Islet of Langerhans (tissue), 1 donor: ENCODE measurements around the gene PRRX2.
"Not testable (repeated sequence)": the region's sequence is repeated elsewhere in the genome, so short reads cannot be mapped to it uniquely, and the experiment has no call there.

Experiments
- FAIRE-seq: peaks from one replicate; lab custom pipeline; 2011; peaks lifted over from hg19 to GRCh38; lab: Jason Lieb, UNC

The PRRX2 gene

DNA sequence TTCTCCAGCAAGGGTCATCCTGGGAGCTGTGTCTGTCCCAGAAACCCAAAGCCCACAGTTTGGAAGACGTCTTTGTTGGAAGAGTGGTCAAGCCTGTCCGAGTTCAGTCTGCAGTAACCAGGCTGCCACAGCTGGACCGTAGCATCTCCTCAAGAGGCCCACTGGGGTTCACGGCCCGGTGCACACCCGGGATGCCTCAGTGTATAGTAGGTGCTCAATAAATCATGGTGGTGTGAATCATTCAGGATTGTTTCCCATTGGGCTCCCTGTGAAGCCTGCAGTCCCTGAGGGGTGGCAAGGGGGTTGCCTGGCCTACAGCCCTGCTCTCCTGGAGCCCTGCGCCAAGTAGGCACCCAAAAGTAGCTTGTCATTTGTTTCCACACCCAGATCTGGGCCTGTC is 10.3 kb upstream of the PRRX2 start:
- no peak for FAIRE-seq

DNA sequence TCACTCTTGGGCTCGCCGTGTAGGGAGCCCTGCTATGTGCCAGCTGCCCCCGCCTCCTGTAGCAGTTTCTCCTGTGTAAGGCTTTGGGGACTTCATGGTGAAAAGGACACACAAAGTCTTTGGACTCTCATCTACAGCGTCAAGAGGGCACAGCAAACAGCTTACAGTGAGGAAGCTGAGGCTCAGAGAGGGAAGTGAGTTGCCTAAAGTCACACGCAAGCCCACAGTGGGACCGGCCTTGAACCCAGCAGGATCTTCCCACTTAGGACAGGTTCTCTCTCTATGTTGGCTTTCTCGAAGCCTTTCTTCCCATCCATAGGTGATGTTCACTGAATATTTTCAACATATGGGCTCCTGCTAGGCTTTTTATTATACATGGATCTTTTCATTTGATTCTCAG is 9.8 kb upstream of the PRRX2 start:
- no peak for FAIRE-seq

GRCh38 chr9:129656795-129657390 is 8.6 kb upstream of the PRRX2 start:
- FAIRE-seq: no peak

DNA sequence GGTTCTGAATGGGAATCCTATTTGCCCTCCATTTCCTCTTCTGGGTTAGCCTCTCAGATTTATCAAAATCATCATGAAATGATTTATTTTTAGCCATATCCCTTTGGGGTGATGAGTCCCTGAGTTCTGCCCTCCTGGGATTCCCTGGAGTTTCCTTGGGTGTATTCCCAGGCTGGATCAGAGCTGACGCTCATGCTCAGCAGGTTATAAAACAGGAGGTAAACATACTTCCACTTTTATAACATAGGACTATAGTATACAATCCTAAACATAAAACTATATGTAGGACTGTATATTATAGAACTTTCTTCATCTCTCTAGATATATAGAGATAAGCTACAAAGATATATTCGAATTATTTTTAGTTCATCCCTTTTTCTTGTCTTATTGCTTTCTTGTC is 4.4 kb upstream of the PRRX2 start:
- no peak for FAIRE-seq

DNA sequence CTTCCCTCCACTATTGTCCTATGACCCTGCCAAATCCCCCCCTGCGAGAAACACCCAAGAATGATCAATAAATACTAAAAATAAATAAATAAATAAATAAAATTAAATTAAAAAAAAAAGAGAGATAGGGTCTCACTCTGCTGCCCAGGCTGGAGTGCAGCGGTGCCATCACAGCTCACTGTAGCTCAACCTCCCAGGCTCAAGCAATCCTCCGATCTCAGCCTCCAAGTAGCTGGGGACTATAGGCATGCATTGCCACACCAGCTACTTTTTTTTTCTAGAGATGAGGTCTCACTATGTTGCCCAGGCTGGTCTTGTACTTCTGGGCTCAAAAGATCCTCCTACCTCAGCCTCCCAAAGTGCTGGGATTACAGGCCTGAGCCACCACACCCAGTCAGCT is 3.2 kb upstream of the PRRX2 start:
- not testable (repeated sequence) for FAIRE-seq

DNA sequence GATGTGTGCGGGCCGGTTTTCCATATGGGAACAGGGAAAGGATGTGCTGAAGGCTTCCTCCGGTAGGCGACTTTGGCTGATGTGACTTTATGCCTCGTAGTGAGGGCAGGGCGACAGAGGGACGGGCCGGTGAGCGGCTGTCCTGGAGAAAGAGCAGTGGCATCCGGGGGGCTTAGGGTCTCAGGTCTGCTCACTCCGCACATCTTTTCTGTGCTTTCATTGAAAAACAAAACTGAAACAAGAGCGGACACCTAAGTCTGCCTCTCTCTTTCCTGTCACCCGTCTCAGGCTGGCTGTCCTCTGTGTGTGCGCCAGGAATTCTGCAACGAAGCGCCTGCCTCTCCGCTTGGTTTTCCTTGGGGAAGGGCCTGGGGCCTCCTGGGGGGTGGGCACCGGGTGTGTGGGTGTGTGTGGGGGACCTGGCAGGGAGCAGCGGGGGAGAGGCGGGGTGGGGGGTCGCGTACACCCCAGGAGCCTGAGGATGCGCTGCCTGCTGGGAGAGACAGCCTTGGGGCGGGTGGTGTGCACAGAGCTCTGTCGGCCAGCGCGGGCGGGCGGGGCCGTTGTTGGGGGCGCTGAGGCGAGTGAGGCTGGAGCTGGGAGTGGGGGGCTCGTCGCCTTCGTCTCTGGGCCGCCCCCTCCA is 580 bp upstream of the PRRX2 start:
- no peak for FAIRE-seq

DNA sequence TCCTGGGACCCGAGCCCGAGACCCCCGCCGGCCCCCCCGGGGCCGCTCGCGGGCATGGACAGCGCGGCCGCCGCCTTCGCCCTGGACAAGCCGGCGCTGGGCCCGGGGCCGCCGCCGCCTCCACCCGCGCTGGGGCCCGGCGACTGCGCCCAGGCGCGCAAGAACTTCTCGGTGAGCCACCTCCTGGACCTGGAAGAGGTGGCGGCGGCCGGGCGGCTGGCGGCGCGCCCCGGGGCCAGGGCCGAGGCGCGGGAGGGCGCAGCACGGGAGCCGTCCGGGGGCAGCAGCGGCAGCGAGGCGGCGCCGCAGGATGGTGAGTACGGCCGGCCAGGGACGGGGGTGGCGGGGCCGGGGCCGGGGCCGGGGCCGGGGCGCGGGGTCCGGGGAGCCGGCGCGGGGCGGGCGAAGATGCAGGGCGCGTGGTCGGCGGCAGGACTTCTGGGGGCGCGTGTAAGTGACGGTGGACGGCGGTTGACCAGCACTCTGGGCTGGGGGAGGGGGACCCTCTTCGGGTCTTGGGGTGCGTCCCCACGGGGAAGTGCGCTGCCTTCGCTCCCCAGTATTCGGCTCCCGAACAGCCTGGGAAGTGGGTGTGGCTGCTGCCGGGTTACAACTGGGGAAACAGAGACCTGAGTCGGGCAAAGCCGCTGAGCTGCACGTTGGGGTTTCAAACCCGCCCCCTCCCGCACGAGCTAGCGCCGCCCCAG is 520 bp downstream of the PRRX2 start:
- FAIRE-seq: no peak

DNA sequence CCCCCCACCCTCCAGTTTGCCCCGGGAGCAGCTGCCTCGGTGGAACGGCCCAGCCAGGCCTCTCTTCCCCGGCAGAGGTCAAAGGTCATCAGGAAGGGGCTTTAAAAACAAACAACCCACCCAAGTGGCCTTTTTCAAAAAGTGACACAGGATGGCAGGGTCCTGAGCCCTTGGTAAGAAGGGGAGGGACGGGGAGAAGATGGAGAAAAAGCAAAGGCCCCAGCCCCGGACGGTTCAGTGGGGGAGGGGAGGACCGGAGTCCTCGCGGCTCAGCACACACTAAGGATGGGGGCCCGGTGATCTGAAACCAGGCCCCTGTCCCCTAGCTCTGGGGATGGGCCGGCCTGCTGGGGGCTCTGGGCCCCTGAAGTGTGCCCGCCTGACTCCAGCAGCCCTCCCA is 1.1 kb downstream of the PRRX2 start:
- no peak for FAIRE-seq

DNA sequence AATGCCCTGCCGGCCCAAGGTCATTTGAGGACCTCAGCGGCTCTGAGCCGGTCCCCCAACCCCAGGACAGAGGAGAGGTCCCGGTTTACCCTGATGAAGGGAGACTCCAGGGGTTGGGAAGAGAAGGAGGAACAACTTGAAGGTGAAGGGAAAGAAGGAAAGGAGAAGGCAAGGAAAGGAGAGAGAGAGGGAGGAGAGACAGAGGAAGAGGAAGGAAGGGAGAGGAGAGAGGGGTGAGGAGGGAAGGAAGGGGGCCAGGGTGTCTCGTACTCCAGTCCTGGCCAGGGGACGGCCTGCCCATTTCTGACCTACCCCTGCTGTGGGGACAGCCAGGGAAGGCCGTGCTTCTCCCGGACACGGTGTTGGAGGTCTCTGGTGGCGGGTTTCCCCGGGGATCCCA is 1.9 kb downstream of the PRRX2 start:
- no peak for FAIRE-seq

GRCh38 chr9:129667850-129668249 is 2.4 kb downstream of the PRRX2 start:
- FAIRE-seq: no peak

DNA sequence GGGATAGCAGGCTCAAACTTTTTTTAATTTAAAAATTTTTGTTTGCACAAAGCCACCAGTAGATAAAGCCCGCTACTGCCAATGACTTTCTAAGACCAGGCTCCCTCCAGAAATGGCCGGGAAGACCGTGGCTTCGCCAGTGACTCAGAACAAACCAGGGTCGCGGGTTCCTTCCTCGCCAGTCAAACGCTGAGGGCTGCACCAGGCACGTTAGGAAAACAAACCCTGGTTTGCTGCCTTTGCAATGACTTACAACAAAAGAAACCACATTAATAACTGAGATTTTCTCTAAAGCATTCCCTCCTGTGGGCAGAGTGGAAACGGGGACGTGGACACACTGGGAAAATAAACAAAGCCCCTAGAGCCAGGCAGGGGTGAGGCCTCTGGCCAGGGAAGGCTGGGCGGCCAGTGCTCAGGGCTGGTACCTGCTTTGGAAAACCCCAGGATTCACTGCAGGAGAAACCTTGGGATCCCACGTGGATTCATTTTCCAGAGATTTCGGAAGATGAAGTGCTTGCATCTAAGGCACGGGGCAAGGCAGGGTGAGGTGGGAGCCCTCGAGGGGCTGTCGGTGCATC is 3.8 kb downstream of the PRRX2 start:
- no peak for FAIRE-seq

- no peak for FAIRE-seq
Observed at GRCh38 chr9:129669946-129670345, 4.5 kb downstream of the PRRX2 start.

GRCh38 chr9:129671065-129671464 is 5.6 kb downstream of the PRRX2 start:
- FAIRE-seq: no peak

DNA sequence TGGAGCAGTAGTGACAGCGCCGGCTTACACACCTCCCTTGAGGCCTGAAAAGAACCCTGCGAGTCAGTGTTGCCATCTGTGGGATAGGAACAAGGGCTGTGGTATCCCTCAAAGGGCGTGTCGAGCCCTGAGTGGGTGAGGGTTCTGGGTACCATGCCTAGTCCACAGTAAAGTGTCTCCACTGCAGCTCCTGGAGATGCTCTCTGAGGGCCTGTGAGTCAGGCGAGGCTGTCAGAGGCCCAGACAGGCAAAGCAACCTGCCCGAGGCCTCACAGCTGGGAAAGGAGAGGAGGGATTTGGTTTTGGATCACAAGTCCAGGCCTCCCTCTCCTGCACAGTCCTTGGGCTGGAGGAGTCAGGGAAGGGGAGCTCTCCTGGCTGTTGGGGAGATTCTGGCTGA is 6.1 kb downstream of the PRRX2 start:
- FAIRE-seq: no peak

DNA sequence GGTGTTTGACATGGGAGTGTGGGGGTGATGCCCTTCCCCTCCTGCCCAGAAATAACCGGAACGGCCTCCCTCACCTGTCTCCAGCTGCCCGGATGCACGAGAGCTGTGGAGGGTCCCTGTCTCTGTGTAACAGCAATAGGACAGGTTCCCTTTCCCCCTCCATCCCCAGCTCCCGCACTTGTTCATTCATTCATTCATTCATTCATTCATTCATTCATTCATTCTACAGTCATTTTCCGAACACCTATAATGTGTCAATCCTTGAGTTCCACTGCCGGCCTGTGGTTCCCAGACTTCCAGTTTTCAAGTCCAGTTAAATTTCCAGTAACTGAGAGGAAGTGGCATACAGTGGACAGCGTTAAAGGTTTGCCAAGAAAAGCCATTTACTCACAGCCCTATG is 7.3 kb downstream of the PRRX2 start:
- FAIRE-seq: no peak

DNA sequence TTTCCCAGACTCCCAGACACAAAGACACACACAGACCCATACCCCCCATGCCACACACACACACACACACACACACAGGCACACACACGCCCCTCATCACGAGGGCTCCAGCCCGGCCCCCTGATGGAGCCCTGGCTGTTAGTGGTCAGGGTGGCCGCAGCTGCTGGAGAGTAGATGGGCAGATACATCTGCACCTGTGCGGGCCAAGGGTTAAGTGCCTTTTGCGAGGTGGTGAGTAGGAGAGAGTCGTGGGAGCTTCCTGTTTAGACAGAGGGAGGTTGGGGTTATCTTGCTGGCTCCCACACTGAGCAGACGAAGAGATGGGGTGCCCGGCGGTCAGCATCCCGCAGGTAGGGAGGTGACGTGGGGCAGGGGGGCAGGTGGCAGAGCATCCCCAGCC is 8.2 kb downstream of the PRRX2 start:
- no peak for FAIRE-seq

- FAIRE-seq: no peak
Observed at GRCh38 chr9:129674229-129674628, 8.8 kb downstream of the PRRX2 start.

GRCh38 chr9:129675620-129676019 is 10.2 kb downstream of the PRRX2 start:
- FAIRE-seq: no peak

DNA sequence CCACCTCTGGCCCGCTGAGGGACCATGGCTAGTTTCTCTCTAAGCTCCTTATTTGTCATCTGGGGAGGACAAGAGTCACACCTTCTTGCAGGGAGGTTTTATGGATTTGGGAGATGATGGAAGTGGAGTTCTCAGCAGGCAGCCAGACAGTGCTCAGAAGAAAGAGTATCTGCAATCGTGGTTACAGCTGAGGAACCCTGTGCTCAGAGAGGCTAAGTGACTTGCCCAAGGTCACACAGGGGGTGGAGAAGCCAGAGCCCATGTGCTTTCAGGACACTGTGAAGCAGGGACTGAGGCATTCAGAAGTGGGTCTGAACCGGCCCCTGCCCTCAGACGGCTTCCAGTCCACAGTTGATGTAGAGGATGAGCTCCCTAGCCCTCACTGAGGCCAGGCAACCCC is 10.8 kb downstream of the PRRX2 start:
- no peak for FAIRE-seq

DNA sequence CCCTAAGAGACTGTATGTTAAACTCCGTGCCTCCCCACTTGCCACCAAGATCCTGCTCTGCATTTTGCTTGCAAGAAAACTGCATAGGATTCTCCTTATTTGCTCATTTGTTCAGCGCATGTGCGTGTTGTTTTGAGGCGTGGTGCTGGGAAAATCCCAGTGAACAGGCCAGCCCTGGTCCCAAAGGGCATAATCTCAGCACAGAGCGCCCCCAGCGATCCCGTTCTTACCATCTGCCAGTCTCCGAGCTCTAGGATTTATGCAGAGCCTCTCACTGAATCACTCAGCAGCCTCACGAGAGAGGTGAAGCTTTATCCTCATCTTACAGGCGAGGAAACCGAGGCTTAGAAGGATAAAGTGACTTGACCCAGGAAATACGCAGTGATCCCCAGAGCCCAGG is 11.5 kb downstream of the PRRX2 start:
- FAIRE-seq: no peak

GRCh38 chr9:129677456-129677855 is 12.0 kb downstream of the PRRX2 start:
- no peak for FAIRE-seq

- FAIRE-seq: no peak
Observed at GRCh38 chr9:129678844-129679243, 13.4 kb downstream of the PRRX2 start.

DNA sequence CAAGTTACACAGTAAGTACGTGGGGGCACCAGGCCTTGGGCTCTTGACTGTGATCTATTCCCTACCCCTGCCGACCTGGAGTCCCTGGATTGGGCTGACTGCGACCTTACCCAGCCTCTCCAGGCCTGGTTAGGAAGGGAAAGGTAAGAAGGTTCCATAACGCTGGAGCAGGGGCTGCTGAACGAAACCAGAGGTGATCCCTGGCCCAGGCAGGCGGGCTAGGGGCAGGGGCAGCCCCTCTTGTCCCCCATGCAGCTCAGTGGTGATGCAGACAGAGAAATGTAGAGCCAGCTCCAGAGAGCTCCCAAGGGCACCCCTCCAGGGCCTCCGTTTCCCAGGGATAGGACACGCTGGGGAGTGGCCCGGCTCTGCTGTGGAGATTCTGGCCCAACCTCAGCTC is 14.1 kb downstream of the PRRX2 start:
- FAIRE-seq: no peak

DNA sequence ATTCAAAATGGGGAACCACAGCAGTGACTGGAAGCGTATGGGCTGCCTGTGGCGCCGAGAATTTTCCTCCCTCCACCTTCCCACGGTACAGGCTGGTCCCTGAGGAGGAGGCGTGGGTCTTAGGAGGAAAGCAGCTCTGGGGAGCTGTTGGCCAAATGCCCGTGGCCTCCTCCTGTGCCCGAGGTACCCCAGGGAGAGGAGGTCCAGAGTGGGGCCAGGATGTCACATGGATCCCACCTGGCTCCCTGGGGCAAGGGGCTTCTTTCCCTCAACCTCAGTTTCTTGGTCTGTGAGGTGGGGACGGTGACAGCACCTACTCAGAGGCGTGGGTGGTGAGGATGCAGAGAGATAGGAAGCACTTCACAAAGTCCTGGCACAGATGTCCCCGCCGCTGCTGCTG is 16.5 kb downstream of the PRRX2 start:
- FAIRE-seq: no peak
